ENCODE measurements around the gene CDKN2B. TPM values are rescaled to one million over a fixed set of nuclear protein-coding genes. Genes with fewer than 3 reads are reported as not detected.
A peak's percentile ranks its signal among the peaks of the same experiment; 100 is the strongest.

CDKN2B gene
- total RNA-seq, 2 experiments from 2014 or later: 0.05 to 0.10 TPM

DNA sequence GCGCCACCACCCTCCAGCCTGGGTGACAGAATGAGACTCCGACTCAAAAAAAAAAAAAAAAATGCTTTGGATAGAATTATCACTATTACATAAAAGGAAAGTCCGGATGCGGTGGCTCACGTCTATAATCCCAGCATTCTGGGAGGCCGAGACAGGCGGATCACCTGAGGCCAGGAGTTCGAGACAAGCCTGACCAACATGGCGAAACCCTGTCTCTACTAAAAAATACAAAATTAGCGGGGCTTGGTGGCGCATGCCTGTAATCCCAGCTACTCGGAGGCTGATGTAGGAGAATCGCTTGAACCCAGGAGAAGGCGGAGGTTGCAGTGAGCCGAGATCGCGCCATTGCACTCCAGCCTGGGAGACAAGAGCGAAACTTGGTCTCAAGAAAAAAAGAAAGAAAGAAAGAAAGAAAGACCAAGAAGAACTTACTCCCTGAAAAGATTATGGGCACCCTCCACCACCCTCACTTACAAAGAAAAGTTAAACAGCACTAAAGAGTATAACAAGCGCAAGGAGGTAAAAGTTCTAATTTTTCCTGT is 32.7 kb downstream of the CDKN2B start:
- Mint-ChIP-seq H3K4me1 (ENCODE audit: low read depth) (peaks cover 13% of the 10 kb centered on the region), H3K9me3 (no peaks in the 10 kb centered on the region), H3K27ac (no peak overlapping the region), H3K4me3 (no peak overlapping the region), H3K27me3 (peaks cover 66% of the 10 kb centered on the region), H3K36me3 (no peaks in the 10 kb centered on the region)
- intact Hi-C loops (cut with micrococcal nuclease): loop anchor here (10.0 kb wide), 1 partner anchor 1848 kb away; the partner anchor contains the start of gene ELAVL2
- no peak for DNase-seq
- ChIA-PET CTCF (interaction anchor here (1.0 to 1.8 kb wide), 5 partner anchors 14 to 741 kb away, joined by 3 to 6 read pairs (median 5); partner anchors contain the start of gene CDKN2B), POLR2A (no interaction called here)

GRCh38 chr9:21974722-21975409 is 34.2 kb downstream of the CDKN2B start:
- CTCF ChIA-PET: interaction anchor here (1.4 kb wide), 1 partner anchor 145 kb away, joined by 3 read pairs; no protein-coding TSS in a partner anchor
- DNase-seq: peak; percentile 70
- H3K27me3 Mint-ChIP-seq: peaks cover 71% of the 10 kb centered on the region
- no peaks in the 10 kb centered on the region for H3K9me3 Mint-ChIP-seq
- H3K27ac Mint-ChIP-seq: no peak overlapping the region
- POLR2A ChIA-PET: no interaction called here
- H3K4me3 Mint-ChIP-seq: peak overlapping the region; percentile 75
- H3K36me3 Mint-ChIP-seq: no peaks in the 10 kb centered on the region
- peaks cover 13% of the 10 kb centered on the region for H3K4me1 Mint-ChIP-seq (ENCODE audit: low read depth)
- intact Hi-C loops (cut with micrococcal nuclease): loop anchor here (1.0 to 10.0 kb wide), 4 partner anchors 19 to 1850 kb away; partner anchors contain the start of genes CDKN2A, CDKN2B-AS1 and ELAVL2

DNA sequence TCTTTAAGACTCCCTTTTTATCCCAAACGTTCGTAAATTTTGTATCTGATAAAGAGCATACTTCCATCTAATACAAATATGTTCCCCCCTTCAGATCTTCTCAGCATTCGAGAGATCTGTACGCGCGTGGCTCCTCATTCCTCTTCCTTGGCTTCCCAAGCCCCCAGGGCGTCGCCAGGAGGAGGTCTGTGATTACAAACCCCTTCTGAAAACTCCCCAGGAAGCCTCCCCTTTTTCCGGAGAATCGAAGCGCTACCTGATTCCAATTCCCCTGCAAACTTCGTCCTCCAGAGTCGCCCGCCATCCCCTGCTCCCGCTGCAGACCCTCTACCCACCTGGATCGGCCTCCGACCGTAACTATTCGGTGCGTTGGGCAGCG is 34.8 kb downstream of the CDKN2B start:
- Mint-ChIP-seq H3K27me3 (peaks cover 70% of the 10 kb centered on the region), H3K27ac (no peak overlapping the region), H3K9me3 (peaks cover 2% of the 10 kb centered on the region), H3K4me1 (ENCODE audit: low read depth) (peaks cover 13% of the 10 kb centered on the region), H3K4me3 (peak overlapping the region; percentile 75), H3K36me3 (peaks cover under 1% of the 10 kb centered on the region)
- ChIA-PET CTCF (interaction anchor here (1.3 kb wide), 1 partner anchor 34 kb away, joined by 7 read pairs; no protein-coding TSS in a partner anchor), POLR2A (no interaction called here)
- DNase-seq: no peak
- intact Hi-C loops (cut with micrococcal nuclease): loop anchor here (1.0 to 10.0 kb wide), 3 partner anchors 31 to 1850 kb away; partner anchors contain the start of gene ELAVL2

- peaks cover 23% of the 10 kb centered on the region for H3K4me1 Mint-ChIP-seq (ENCODE audit: low read depth)
Measured at GRCh38 chr9:21972361-21972760, 36.7 kb downstream of the CDKN2B start.

GRCh38 chr9:21970800-21971640 is 38.1 kb downstream of the CDKN2B start:
- Mint-ChIP-seq H3K4me3 (no peak overlapping the region), H3K4me1 (ENCODE audit: low read depth) (peaks cover 23% of the 10 kb centered on the region), H3K36me3 (peaks cover 12% of the 10 kb centered on the region), H3K27me3 (peaks cover 80% of the 10 kb centered on the region), H3K9me3 (peaks cover 10% of the 10 kb centered on the region), H3K27ac (peak overlapping the region; percentile 1)
- intact Hi-C loops (cut with micrococcal nuclease): loop anchor here (10.0 kb wide), 1 partner anchor 1854 kb away; the partner anchor contains the start of gene ELAVL2
- POLR2A ChIA-PET: no interaction called here
- no peak for DNase-seq
- CTCF ChIA-PET: interaction anchor here (0.8 to 5.8 kb wide), 4 partner anchors 24 to 157 kb away, joined by 3 to 47 read pairs (median 7); partner anchors contain the start of genes CDKN2B and CDKN2B-AS1

More at GRCh38 chr9:21972361-21972760, 36.7 kb downstream of the CDKN2B start:
- peaks cover 74% of the 10 kb centered on the region for H3K27me3 Mint-ChIP-seq
- no peak overlapping the region for H3K4me3 Mint-ChIP-seq
- no peak overlapping the region for H3K27ac Mint-ChIP-seq
- ChIA-PET CTCF (interaction anchor here (5.8 kb wide), 1 partner anchor 36 kb away, joined by 47 read pairs; the partner anchor contains the start of gene CDKN2B), POLR2A (no interaction called here)
- peaks cover 10% of the 10 kb centered on the region for H3K9me3 Mint-ChIP-seq
- DNase-seq: no peak
- intact Hi-C loops (cut with micrococcal nuclease): loop anchor here (10.0 kb wide), 1 partner anchor 1852 kb away; the partner anchor contains the start of gene ELAVL2
- H3K36me3 Mint-ChIP-seq: peaks cover 10% of the 10 kb centered on the region

DNA sequence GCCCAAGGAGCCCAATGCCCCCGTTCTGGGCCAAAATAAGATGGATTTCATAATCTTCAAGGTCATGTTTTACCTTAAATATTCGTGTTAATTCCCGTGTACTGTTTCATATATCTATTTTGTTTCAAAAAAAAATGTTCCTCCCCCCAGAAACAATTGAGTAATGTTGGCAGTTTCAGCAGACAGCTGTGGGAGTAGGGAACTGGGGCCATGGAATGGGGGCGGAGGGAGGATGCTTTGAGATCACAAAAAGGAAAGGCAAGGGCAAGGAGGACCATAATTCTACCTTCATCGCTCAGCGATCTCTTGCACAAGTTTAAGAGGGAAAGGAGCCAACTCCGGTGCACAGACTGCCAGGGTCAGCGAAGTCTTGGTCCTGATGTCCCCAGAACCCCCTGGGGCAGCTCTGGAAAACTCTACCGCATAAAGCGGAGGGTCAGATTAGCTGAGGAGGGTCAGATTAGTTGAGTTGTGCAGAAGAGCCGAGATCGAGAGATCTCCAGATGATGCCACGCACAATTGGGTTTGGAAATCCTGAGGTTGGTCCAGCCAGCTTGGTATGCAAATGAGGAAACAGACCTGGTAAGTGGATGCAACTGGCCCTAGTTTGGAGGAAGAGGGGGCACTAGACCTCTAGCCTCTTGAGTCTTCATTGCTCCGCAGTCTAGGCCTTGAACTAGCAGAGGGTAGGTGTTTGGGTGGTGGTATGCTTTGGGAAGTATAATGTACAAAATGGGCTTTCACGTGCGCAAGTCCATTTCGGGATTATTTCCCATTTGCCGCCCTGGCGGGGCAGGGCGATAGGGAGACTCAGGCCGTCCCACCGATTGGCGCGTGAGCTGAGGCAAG is 38.9 kb downstream of the CDKN2B start:
- Mint-ChIP-seq H3K4me1 (ENCODE audit: low read depth) (peaks cover 25% of the 10 kb centered on the region), H3K27me3 (peaks cover 81% of the 10 kb centered on the region), H3K27ac (no peak overlapping the region), H3K4me3 (no peak overlapping the region), H3K36me3 (peaks cover 12% of the 10 kb centered on the region), H3K9me3 (peaks cover 10% of the 10 kb centered on the region)
- no peak for DNase-seq
- ChIA-PET POLR2A (no interaction called here), CTCF (interaction anchor here (0.6 to 5.8 kb wide), 5 partner anchors 10 to 160 kb away, joined by 3 to 47 read pairs (median 3); partner anchors contain the start of gene CDKN2B)
- intact Hi-C loops (cut with micrococcal nuclease): loop anchor here (5.0 to 10.0 kb wide), 4 partner anchors 138 to 1855 kb away; partner anchors contain the start of gene ELAVL2

GRCh38 chr9:21969011-21969940 is 39.8 kb downstream of the CDKN2B start:
- intact Hi-C loops (cut with micrococcal nuclease): loop anchor here (5.0 kb wide), 3 partner anchors 137 to 392 kb away; no protein-coding TSS in a partner anchor
- CTCF ChIA-PET: interaction anchor here (0.6 to 5.8 kb wide), 5 partner anchors 9 to 159 kb away, joined by 3 to 47 read pairs (median 6); partner anchors contain the start of gene CDKN2B
- DNase-seq: no peak
- peaks cover 12% of the 10 kb centered on the region for H3K36me3 Mint-ChIP-seq
- POLR2A ChIA-PET: no interaction called here
- peaks cover 23% of the 10 kb centered on the region for H3K4me1 Mint-ChIP-seq (ENCODE audit: low read depth)
- H3K27ac Mint-ChIP-seq: no peak overlapping the region
- H3K4me3 Mint-ChIP-seq: no peak overlapping the region
- peaks cover 10% of the 10 kb centered on the region for H3K9me3 Mint-ChIP-seq
- peaks cover 79% of the 10 kb centered on the region for H3K27me3 Mint-ChIP-seq

GRCh38 chr9:21968331-21969010 is 40.6 kb downstream of the CDKN2B start:
- peaks cover 80% of the 10 kb centered on the region for H3K27me3 Mint-ChIP-seq
- POLR2A ChIA-PET: no interaction called here
- peaks cover 12% of the 10 kb centered on the region for H3K36me3 Mint-ChIP-seq
- H3K9me3 Mint-ChIP-seq: peaks cover 12% of the 10 kb centered on the region
- CTCF ChIA-PET: interaction anchor here (0.7 to 5.8 kb wide), 3 partner anchors 40 to 155 kb away, joined by 3 to 47 read pairs (median 6); partner anchors contain the start of gene CDKN2B
- intact Hi-C loops (cut with micrococcal nuclease): loop anchor here (5.0 kb wide), 3 partner anchors 136 to 391 kb away; no protein-coding TSS in a partner anchor
- DNase-seq: peak; percentile 15
- H3K4me1 Mint-ChIP-seq (ENCODE audit: low read depth): peaks cover 22% of the 10 kb centered on the region
- H3K27ac Mint-ChIP-seq: no peak overlapping the region
- no peak overlapping the region for H3K4me3 Mint-ChIP-seq

DNA sequence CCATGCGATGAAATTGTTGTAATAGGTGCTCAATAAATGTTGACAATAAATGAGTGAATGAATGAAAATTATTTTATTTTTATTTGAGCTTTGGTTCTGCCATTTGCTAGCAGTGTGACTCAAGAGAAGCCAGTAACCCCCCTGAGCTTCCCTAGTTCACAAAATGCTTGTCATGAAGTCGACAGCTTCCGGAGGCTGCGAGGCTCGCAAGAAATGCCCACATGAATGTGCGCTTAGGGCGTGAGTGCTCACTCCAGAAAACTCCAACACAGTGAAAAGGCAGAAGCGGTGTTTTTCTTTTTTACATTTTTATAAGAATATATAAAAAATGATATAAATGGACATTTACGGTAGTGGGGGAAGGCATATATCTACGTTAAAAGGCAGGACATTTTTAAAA is 41.4 kb downstream of the CDKN2B start:
- no peak overlapping the region for H3K27ac Mint-ChIP-seq
- intact Hi-C loops (cut with micrococcal nuclease): loop anchor here (5.0 kb wide), 3 partner anchors 135 to 390 kb away; no protein-coding TSS in a partner anchor
- peaks cover 22% of the 10 kb centered on the region for H3K4me1 Mint-ChIP-seq (ENCODE audit: low read depth)
- no peak overlapping the region for H3K4me3 Mint-ChIP-seq
- no peak for DNase-seq
- POLR2A ChIA-PET: no interaction called here
- H3K36me3 Mint-ChIP-seq: peaks cover 12% of the 10 kb centered on the region
- H3K27me3 Mint-ChIP-seq: peaks cover 85% of the 10 kb centered on the region
- peaks cover 13% of the 10 kb centered on the region for H3K9me3 Mint-ChIP-seq
- CTCF ChIA-PET: interaction anchor here (0.7 to 5.8 kb wide), 4 partner anchors 25 to 154 kb away, joined by 3 to 47 read pairs (median 4); partner anchors contain the start of gene CDKN2B

Measured in activated CD4-positive, alpha-beta memory T cell treated with anti-CD3 and anti-CD28 coated beads for 36 hours (primary cell).